ENCODE data around the gene NR2F1.

NR2F1 gene

GRCh38 chr5:93607367-93608258, 24.6 kb downstream of the NR2F1 start:
- Histone ChIP-seq H3K4me1 (peaks cover 0 to 5% (median 0%) of the 10 kb centered on the region in 10 experiments; a peak in 2 of 20 replicates), H3K27me3 (peaks cover 99 to 100% (median 100%) of the 10 kb centered on the region in 11 experiments), H3K9me3 (replicated peaks in 1 of 11) (peaks cover 0 to 17% (median 6%) of the 10 kb centered on the region in 11 experiments; a peak in 11 of 22 replicates), H4K20me1 (peaks cover 0 to 92% (median 74%) of the 10 kb centered on the region in 11 experiments; a peak in 19 of 22 replicates), H3K36me3 (no peaks in the 10 kb centered on the region), H3K9ac (no peak overlapping the region), H3K27ac (no peak overlapping the region), H3K4me2 (peak overlapping the region in 4 of 11 experiments; percentile 6 to 68 (median 26); a peak in 6 of 22 replicates), H3K4me3 (no peak overlapping the region; a peak in 1 of 20 replicates)
- TF ChIP-seq Cebpa-rat (IDR thresholded peaks at IDR 0.05), result no peak

GRCh38 chr5:93608855-93609254, 25.8 kb downstream of the NR2F1 start:
- peaks cover 0 to 5% (median 0%) of the 10 kb centered on the region in 10 experiments; a peak in 2 of 20 replicates for H3K4me1 ChIP-seq
- no peak overlapping the region for H3K4me2 ChIP-seq
- peaks cover 0 to 91% (median 62%) of the 10 kb centered on the region in 11 experiments; a peak in 19 of 22 replicates for H4K20me1 ChIP-seq
- H3K27ac ChIP-seq, result no peak overlapping the region
- no peak for TF ChIP-seq Cebpa-rat (IDR thresholded peaks at IDR 0.05)
- H3K9ac ChIP-seq, result no peak overlapping the region
- peaks cover 0 to 15% (median 6%) of the 10 kb centered on the region in 11 experiments; a peak in 11 of 22 replicates for H3K9me3 ChIP-seq (replicated peaks in 1 of 11)
- no peaks in the 10 kb centered on the region for H3K36me3 ChIP-seq
- H3K27me3 ChIP-seq, result peaks cover 99 to 100% (median 100%) of the 10 kb centered on the region in 11 experiments
- no peak overlapping the region for H3K4me3 ChIP-seq

GRCh38 chr5:93609762-93610161, 26.7 kb downstream of the NR2F1 start:
- no peak overlapping the region for H3K4me3 ChIP-seq
- H3K27me3 ChIP-seq, result peaks cover 99 to 100% (median 100%) of the 10 kb centered on the region in 11 experiments
- H3K4me2 ChIP-seq, result no peak overlapping the region
- H3K36me3 ChIP-seq, result no peaks in the 10 kb centered on the region
- no peak for TF ChIP-seq Cebpa-rat (IDR thresholded peaks at IDR 0.05)
- peaks cover 0 to 5% (median 0%) of the 10 kb centered on the region in 10 experiments; a peak in 2 of 20 replicates for H3K4me1 ChIP-seq
- H3K27ac ChIP-seq, result no peak overlapping the region
- H3K9me3 ChIP-seq (replicated peaks in 1 of 11), result peaks cover 0 to 12% (median 5%) of the 10 kb centered on the region in 11 experiments; a peak in 7 of 22 replicates
- peaks cover 0 to 93% (median 59%) of the 10 kb centered on the region in 11 experiments; a peak in 19 of 22 replicates for H4K20me1 ChIP-seq
- H3K9ac ChIP-seq, result no peak overlapping the region

DNA sequence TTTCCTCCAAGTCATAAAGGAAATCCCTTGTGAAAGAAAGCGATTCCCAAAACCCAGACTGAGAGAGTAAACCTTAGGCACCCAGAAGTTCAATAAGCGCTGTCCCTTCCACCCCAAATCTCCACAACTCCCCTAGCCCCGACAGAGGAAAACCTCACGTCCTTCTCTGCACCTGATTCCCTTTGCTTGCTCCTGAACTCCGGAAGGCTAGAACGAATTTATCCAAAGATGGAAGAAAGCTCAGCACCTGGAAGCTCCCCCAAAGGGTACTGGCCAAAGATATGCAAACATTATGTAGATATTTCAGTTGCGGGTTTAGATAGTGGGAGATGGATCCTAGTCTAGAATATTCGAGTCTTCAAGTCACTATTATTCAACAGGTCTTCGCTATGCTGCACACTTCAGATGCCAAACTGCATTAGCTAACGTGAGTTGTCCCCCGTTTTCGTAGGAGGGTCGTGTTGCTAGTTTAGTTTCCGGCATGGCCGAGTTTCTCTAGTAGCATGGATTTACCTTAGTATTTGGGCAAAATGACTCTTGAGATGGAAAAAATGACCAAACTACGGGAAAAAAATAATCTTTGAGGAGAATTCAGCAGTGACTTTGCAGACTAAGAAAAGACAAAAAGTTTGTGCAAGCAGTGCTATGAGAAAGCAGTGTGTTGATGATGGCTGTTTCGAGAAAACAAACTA, 27.7 kb downstream of the NR2F1 start:
- Histone ChIP-seq H3K4me2 (no peak overlapping the region), H3K36me3 (no peaks in the 10 kb centered on the region), H3K27me3 (peaks cover 99 to 100% (median 100%) of the 10 kb centered on the region in 11 experiments), H3K9ac (no peak overlapping the region), H3K9me3 (replicated peaks in 1 of 11) (peaks cover 0 to 12% (median 5%) of the 10 kb centered on the region in 11 experiments; a peak in 7 of 22 replicates), H3K4me1 (peaks cover 0 to 5% (median 0%) of the 10 kb centered on the region in 10 experiments; a peak in 2 of 20 replicates), H4K20me1 (peaks cover 0 to 84% (median 53%) of the 10 kb centered on the region in 11 experiments; a peak in 19 of 22 replicates), H3K27ac (no peak overlapping the region), H3K4me3 (no peak overlapping the region)
- TF ChIP-seq Cebpa-rat (IDR thresholded peaks at IDR 0.05), result no peak

GRCh38 chr5:93611273-93611975, 28.4 kb downstream of the NR2F1 start:
- no peak for TF ChIP-seq Cebpa-rat (IDR thresholded peaks at IDR 0.05)
- H4K20me1 ChIP-seq, result peaks cover 0 to 77% (median 47%) of the 10 kb centered on the region in 11 experiments; a peak in 19 of 22 replicates
- no peak overlapping the region for H3K4me3 ChIP-seq
- H3K4me1 ChIP-seq, result peaks cover 0 to 5% (median 0%) of the 10 kb centered on the region in 10 experiments; a peak in 2 of 20 replicates
- no peak overlapping the region for H3K4me2 ChIP-seq
- no peak overlapping the region for H3K9ac ChIP-seq
- H3K36me3 ChIP-seq, result no peaks in the 10 kb centered on the region
- H3K27me3 ChIP-seq, result peaks cover 99 to 100% (median 100%) of the 10 kb centered on the region in 11 experiments
- no peak overlapping the region for H3K27ac ChIP-seq
- H3K9me3 ChIP-seq (replicated peaks in 1 of 11), result peaks cover 0 to 12% (median 5%) of the 10 kb centered on the region in 11 experiments; a peak in 7 of 22 replicates

GRCh38 chr5:93611976-93612854, 29.2 kb downstream of the NR2F1 start:
- H3K4me1 ChIP-seq, result peaks cover 0 to 5% (median 0%) of the 10 kb centered on the region in 10 experiments; a peak in 2 of 20 replicates
- TF ChIP-seq Cebpa-rat (IDR thresholded peaks at IDR 0.05), result no peak
- H3K4me2 ChIP-seq, result no peak overlapping the region
- peaks cover 0 to 12% (median 5%) of the 10 kb centered on the region in 11 experiments; a peak in 7 of 22 replicates for H3K9me3 ChIP-seq (replicated peaks in 1 of 11)
- peaks cover 0 to 69% (median 40%) of the 10 kb centered on the region in 11 experiments; a peak in 19 of 22 replicates for H4K20me1 ChIP-seq
- H3K4me3 ChIP-seq, result no peak overlapping the region
- H3K27ac ChIP-seq, result no peak overlapping the region
- H3K9ac ChIP-seq, result no peak overlapping the region
- peaks cover 99 to 100% (median 100%) of the 10 kb centered on the region in 11 experiments for H3K27me3 ChIP-seq
- H3K36me3 ChIP-seq, result no peaks in the 10 kb centered on the region

- H3K9ac ChIP-seq, result no peak overlapping the region
- no peak overlapping the region for H3K4me3 ChIP-seq
- peaks cover 0 to 62% (median 35%) of the 10 kb centered on the region in 11 experiments; a peak in 18 of 22 replicates for H4K20me1 ChIP-seq
- peaks cover 0 to 12% (median 5%) of the 10 kb centered on the region in 11 experiments; a peak in 7 of 22 replicates for H3K9me3 ChIP-seq (replicated peaks in 1 of 11)
- no peak for TF ChIP-seq Cebpa-rat (IDR thresholded peaks at IDR 0.05)
- H3K27me3 ChIP-seq, result peaks cover 99 to 100% (median 100%) of the 10 kb centered on the region in 11 experiments
- H3K36me3 ChIP-seq, result no peaks in the 10 kb centered on the region
- H3K4me2 ChIP-seq, result no peak overlapping the region
- peaks cover 0 to 5% (median 0%) of the 10 kb centered on the region in 10 experiments; a peak in 2 of 20 replicates for H3K4me1 ChIP-seq
- H3K27ac ChIP-seq, result no peak overlapping the region
Observed at GRCh38 chr5:93612855-93613243, 29.8 kb downstream of the NR2F1 start.

Measured in BLaER1 treated with 17β-estradiol and CSF1 and Interleukin-3, amounts not matched to agents 10 nM and 100 nM (cell line).